ENCODE data around the gene MTHFD1L. TPM values are rescaled to one million over a fixed set of nuclear protein-coding genes. Genes with fewer than 3 reads are reported as not detected.

The MTHFD1L gene
- total and polyA plus RNA-seq, 9 of the 15 experiments (the other 6 are each of a cell fraction or from before 2014, with no cell fraction given) = 20.9 to 128 (median 61.0) TPM

- Histone ChIP-seq H3K4me3 (no peak overlapping the region), H3K4me2 (ENCODE audit: insufficient read depth, low read length) (no peak overlapping the region), H2AFZ (ENCODE audit: low read depth, low read length) (no peak overlapping the region), H3K9me1 (ENCODE audit: control insufficient read depth, insufficient read depth, low read length) (no peaks in the 10 kb centered on the region), H3K9ac (ENCODE audit: insufficient read depth in 1 of 2, low read depth in 2 of 2, low read length in 2 of 2) (no peak overlapping the region), H4K20me1 (replicated peaks; ENCODE audit: control insufficient read depth, insufficient read depth, low read length) (no peaks in the 10 kb centered on the region), H3K9me3 (replicated peaks; ENCODE audit: control insufficient read depth, insufficient read depth, low read depth, low read length) (no peaks in the 10 kb centered on the region), H3K27me3 (ENCODE audit: control insufficient read depth in 2 of 2, insufficient read depth in 2 of 2, low read length in 2 of 2) (no peaks in the 10 kb centered on the region), H3K27ac (ENCODE audit: extremely low read depth, low read depth, low read length) (no peak overlapping the region), H3K4me1 (replicated peaks in 1 of 2; ENCODE audit: control insufficient read depth in 2 of 2, insufficient read depth in 2 of 2, low read length in 2 of 2) (no peaks in the 10 kb centered on the region), H3K36me3 (ENCODE audit: control insufficient read depth, insufficient read depth, low read length) (peaks cover 3% of the 10 kb centered on the region; the same call in 1 of the 3 replicates), H3K79me2 (ENCODE audit: control insufficient read depth, insufficient read depth, low read length) (no peaks in the 10 kb centered on the region)
- intact Hi-C loops (cut with micrococcal nuclease) (no loop called here), in situ Hi-C loops (cut with MboI) (no loop called here)
- FAIRE-seq (no peak), ATAC-seq (no peak), DNase-seq (ENCODE audit: extremely low read depth in 1 of 4, low spot score in 3 of 4) (no peak)
- ChIA-PET POLR2A (no interaction called here), CTCF (ENCODE audit: low intra/inter-chr PET ratio) (no interaction called here)
- 90% methylated on average over 10 of the region's 10 CpGs for WGBS (ENCODE audit: insufficient coverage, low coverage, missing lambda C conversion rate)
- BruUV-seq (replicated peaks) = no TSS peak
- TF ChIP-seq ELK3 (CRISPR knock-in tag; IDR thresholded peaks at IDR 0.05) (no peak), RBBP5 (IDR thresholded peaks at IDR 0.05; ENCODE audit: borderline replicate concordance, insufficient read depth, low read length, poor library complexity, severe bottlenecking) (no peak), MIER1 (IDR thresholded peaks at IDR 0.05; ENCODE audit: low read depth) (no peak), ERF (CRISPR knock-in tag; IDR thresholded peaks at IDR 0.05) (no peak), SMAD1 (IDR thresholded peaks at IDR 0.05; ENCODE audit: low read depth, low read length, partially characterized antibody) (no peak), MLLT1 (IDR thresholded peaks at IDR 0.05) (no peak), GATAD2B (IDR thresholded peaks at IDR 0.05; ENCODE audit: borderline replicate concordance) (no peak), THRB (CRISPR knock-in tag; conservative IDR thresholded peaks at IDR 0.05) (no peak), TRIM28 (IDR thresholded peaks at IDR 0.05) (no peak), USF2 (CRISPR knock-in tag; IDR thresholded peaks at IDR 0.05) (no peak), THRAP3 (IDR thresholded peaks at IDR 0.05; ENCODE audit: borderline replicate concordance) (no peak), EHMT2 (IDR thresholded peaks at IDR 0.05) (no peak), MBD2 (IDR thresholded peaks at IDR 0.05; ENCODE audit: borderline replicate concordance, low read depth) (no peak), HNRNPUL1 (IDR thresholded peaks at IDR 0.05; ENCODE audit: low read length) (no peak), BRF2 (IDR thresholded peaks at IDR 0.05; ENCODE audit: borderline replicate concordance, insufficient read depth, insufficient read length) (no peak), ZFP1 (CRISPR knock-in tag; IDR thresholded peaks at IDR 0.05) (no peak)
Observed at GRCh38 chr6:151065027-151065815, 199.7 kb downstream of the MTHFD1L start.

Measured in K562 (cell line).